Osteoblast (primary cell): ENCODE data around the gene PNPLA2. TPM values are rescaled to one million over a fixed set of nuclear protein-coding genes. Genes with fewer than 3 reads are reported as not detected.
A peak's percentile ranks its signal among the peaks of the same experiment; 100 is the strongest.

Experiments
- DNase-seq: peaks from one replicate; pipeline ENCODE4 v3.0.0; 2011; ENCODE audit warnings: low spot score, mixed read lengths; ENCODE audit not compliant: insufficient read length; ENCODE audit errors: missing footprints
- H2AFZ ChIP-seq: 2 replicates; pipeline ENCODE4 v1.6.0; 2011; ENCODE audit warnings: mild to moderate bottlenecking, low read length
- H3K27ac ChIP-seq: 2 replicates; pipeline ENCODE4 v1.5.1; 2011; ENCODE audit warnings: mild to moderate bottlenecking, low read depth, low read length, moderate library complexity
- H3K27me3 ChIP-seq: 2 replicates; pipeline ENCODE4 v1.6.0; 2012; ENCODE audit warnings: mild to moderate bottlenecking, control low read depth, inconsistent platforms, low read length, moderate library complexity; ENCODE audit not compliant: insufficient read depth
- H3K36me3 ChIP-seq: 2 replicates; pipeline ENCODE4 v1.5.1; 2011; ENCODE audit warnings: mild to moderate bottlenecking, low read length, control low read depth, moderate library complexity; ENCODE audit not compliant: insufficient read depth
- H3K4me1 ChIP-seq: 2 replicates; pipeline ENCODE4 v1.5.1; 2011; ENCODE audit warnings: mild to moderate bottlenecking, low read length, control low read depth, moderate library complexity; ENCODE audit not compliant: insufficient read depth
- H3K4me2 ChIP-seq: 2 replicates; pipeline ENCODE4 v1.6.0; 2011; ENCODE audit warnings: mild to moderate bottlenecking, low read length; ENCODE audit not compliant: insufficient read depth
- H3K4me3 ChIP-seq: fragments of 200-600 bp; sonication (generic); 3 replicates; pipeline ENCODE4 v1.5.1; 2012; ENCODE audit warnings: mild to moderate bottlenecking, low read length, inconsistent platforms; ENCODE audit not compliant: insufficient read depth
- H3K79me2 ChIP-seq: 2 replicates; pipeline ENCODE4 v1.6.0; 2012; ENCODE audit warnings: mild to moderate bottlenecking, low read length, control low read depth, inconsistent platforms; ENCODE audit not compliant: insufficient read depth
- H3K9me3 ChIP-seq: 2 replicates; pipeline ENCODE4 v1.5.1; 2011; ENCODE audit warnings: low read depth, low read length, control low read depth
- H4K20me1 ChIP-seq: 2 replicates; pipeline ENCODE4 v1.6.0; 2012; ENCODE audit warnings: mild to moderate bottlenecking, low read length, control low read depth; ENCODE audit not compliant: insufficient read depth
- total RNA-seq: library from RNA; depleted of rRNA; stranded (reverse); fragments of >200 nt; gene quantifications from 2 replicates; pipeline ENCODE4 v1.2.3, GENCODE V29; 2012
- TF ChIP-seq, protein P1 (sequence below): IDR thresholded peaks from 2 replicates; pipeline ENCODE4 v1.5.1; 2011; ENCODE audit warnings: mild to moderate bottlenecking, low read depth, low read length, moderate library complexity; ENCODE audit errors: extremely low read depth

Gene PNPLA2
- total RNA-seq, 1 donor, result 32.6 TPM

DNA sequence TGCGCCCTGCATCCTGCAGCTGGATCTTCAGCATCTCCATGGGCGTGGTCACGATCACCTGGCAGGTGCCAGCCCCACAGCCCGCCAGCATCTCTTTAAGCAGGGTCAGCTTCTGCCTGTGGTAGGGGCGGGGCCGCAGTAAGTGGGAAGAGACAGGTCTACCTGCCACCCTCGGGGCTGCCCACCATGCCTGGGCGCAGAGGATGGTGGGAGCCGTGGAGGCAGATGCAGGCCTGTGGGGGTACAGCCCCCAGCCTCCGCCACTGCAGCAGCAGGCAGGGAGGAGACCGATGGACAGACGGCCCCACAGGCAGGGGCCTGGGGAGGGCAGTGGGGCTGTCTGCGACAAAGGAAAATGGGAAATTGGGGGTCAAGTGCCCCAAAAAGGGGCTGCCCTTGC is 25.8 kb upstream of the PNPLA2 start:
- H2AFZ ChIP-seq, result no peak overlapping the region
- H3K27ac ChIP-seq, result no peak overlapping the region
- H3K4me2 ChIP-seq, result no peak overlapping the region
- no peak for DNase-seq
- peaks cover 9% of the 10 kb centered on the region for H4K20me1 ChIP-seq
- H3K4me3 ChIP-seq, result no peak overlapping the region
- TF ChIP-seq, protein P1, sequence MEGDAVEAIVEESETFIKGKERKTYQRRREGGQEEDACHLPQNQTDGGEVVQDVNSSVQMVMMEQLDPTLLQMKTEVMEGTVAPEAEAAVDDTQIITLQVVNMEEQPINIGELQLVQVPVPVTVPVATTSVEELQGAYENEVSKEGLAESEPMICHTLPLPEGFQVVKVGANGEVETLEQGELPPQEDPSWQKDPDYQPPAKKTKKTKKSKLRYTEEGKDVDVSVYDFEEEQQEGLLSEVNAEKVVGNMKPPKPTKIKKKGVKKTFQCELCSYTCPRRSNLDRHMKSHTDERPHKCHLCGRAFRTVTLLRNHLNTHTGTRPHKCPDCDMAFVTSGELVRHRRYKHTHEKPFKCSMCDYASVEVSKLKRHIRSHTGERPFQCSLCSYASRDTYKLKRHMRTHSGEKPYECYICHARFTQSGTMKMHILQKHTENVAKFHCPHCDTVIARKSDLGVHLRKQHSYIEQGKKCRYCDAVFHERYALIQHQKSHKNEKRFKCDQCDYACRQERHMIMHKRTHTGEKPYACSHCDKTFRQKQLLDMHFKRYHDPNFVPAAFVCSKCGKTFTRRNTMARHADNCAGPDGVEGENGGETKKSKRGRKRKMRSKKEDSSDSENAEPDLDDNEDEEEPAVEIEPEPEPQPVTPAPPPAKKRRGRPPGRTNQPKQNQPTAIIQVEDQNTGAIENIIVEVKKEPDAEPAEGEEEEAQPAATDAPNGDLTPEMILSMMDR, result no peak
- H3K79me2 ChIP-seq, result peaks cover 4% of the 10 kb centered on the region
- H3K36me3 ChIP-seq, result no peaks in the 10 kb centered on the region
- H3K4me1 ChIP-seq, result peaks cover 17% of the 10 kb centered on the region
- no peaks in the 10 kb centered on the region for H3K9me3 ChIP-seq
- peaks cover 5% of the 10 kb centered on the region for H3K27me3 ChIP-seq

DNA sequence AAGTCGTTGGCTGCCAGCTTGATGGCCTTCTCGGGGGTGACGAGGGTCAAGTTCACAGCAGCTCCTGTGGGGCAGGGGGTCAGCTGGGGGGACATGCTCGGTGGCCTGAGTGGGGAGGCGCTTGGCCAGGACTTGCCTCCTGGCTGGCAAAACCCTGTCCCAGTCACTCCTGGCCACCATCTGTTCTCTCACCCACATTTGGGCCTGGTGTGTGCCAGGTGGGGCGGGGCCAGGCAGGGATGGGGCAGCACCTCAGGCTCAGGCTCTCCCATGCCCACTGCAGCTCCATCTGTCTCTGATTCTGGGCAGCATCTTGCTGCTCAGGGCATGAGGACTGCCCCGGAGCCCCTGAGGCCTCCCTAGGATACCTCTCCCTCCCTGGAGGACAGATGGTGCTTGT is 25.2 kb upstream of the PNPLA2 start:
- no peaks in the 10 kb centered on the region for H3K9me3 ChIP-seq
- peaks cover 17% of the 10 kb centered on the region for H3K4me1 ChIP-seq
- DNase-seq, result no peak
- H3K27ac ChIP-seq, result no peak overlapping the region
- peaks cover 9% of the 10 kb centered on the region for H4K20me1 ChIP-seq
- peaks cover 4% of the 10 kb centered on the region for H3K79me2 ChIP-seq
- no peak overlapping the region for H2AFZ ChIP-seq
- no peak overlapping the region for H3K4me3 ChIP-seq
- peaks cover 5% of the 10 kb centered on the region for H3K27me3 ChIP-seq
- TF ChIP-seq, protein P1, result no peak
- H3K36me3 ChIP-seq, result no peaks in the 10 kb centered on the region
- H3K4me2 ChIP-seq, result no peak overlapping the region

DNA sequence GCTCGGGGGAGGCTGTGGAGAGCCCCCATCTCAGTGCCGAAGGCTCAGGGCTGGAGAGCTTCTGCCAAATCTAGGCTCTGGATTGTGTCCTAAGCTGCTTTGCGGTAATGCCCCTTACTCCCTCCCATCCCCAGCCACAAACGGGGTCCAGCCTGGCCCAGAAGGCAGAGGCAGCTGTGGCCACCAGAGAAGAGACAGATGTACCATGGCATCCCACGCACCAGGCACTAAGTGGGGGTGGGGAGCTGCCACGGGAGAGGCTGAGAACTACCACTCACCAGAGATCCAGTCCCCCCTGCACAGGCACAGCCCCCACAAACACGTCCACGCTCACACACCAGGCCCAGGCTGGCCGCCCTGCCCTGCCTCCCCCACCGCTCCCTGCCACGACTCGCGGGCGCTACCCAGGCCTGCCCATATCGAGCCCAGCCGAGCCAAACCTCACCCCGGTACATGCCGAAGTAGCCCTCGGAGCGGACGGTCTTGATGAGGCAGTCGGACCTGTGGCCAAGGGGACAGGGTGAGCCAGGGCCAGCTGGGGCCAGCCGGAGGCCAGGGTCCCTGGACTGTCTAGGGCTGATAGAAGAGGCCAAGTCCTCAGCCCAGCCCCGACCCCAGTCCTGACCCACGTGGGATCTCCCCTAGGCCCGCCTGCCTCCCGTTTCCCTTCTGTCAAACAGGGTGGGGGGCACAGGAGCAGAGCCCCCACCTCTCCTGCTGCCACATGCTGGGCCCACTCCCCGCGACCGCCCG is 24.5 kb upstream of the PNPLA2 start:
- no peak overlapping the region for H3K4me2 ChIP-seq
- TF ChIP-seq, protein P1, result no peak

DNA sequence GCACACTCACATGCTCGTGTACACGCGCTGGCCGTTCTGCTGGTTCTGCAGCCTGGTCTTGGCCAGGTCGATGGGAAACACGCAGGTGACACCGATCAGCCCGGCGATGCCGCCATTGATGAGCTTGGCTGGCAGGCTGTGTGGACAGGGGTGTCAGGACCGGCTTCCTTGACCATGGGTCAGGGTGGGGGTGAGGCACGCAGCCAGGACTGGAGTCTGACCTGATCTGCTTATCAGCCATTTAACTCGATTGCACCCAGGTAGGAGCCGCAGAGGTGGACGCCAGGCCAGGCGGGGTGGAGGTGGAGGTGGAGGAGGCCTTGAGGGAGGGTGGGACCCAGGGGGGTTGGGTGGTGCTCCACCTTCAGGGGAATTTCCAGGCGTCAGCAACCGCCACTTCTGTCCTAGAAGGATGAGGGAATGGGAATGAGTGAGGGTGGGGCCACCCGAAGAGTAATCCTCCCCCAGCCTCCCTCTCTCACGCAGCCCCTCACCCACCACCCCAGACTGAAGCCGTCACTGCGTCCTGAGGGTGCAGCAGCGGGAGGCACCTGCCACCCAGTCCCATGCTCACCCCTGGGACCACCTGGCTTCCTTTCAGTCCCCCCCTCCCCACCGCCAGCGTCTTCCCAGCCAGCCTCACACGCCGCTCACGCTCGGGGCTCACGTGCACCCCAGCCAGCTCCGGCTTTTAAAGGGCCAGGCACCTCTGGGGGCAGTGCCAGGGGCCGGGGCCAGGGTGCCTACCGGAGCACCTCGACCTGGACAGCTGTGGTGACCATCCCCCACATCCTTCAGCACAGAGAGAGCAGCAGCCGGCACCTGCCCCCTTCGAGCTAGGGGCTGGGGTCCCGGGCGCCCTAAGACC is 23.7 kb upstream of the PNPLA2 start:
- no peak overlapping the region for H2AFZ ChIP-seq
- H4K20me1 ChIP-seq, result peaks cover 6% of the 10 kb centered on the region
- peaks cover 7% of the 10 kb centered on the region for H3K36me3 ChIP-seq
- peaks cover 4% of the 10 kb centered on the region for H3K79me2 ChIP-seq
- DNase-seq, result no peak
- H3K27me3 ChIP-seq, result no peaks in the 10 kb centered on the region
- no peaks in the 10 kb centered on the region for H3K9me3 ChIP-seq
- peak overlapping the region; percentile 86 for H3K4me2 ChIP-seq
- H3K27ac ChIP-seq, result no peak overlapping the region
- peaks cover 17% of the 10 kb centered on the region for H3K4me1 ChIP-seq
- TF ChIP-seq, protein P1, result no peak
- peak overlapping the region; percentile 87 for H3K4me3 ChIP-seq

More for the DNA sequence above, 24.5 kb upstream of the PNPLA2 start:
- peaks cover 6% of the 10 kb centered on the region for H4K20me1 ChIP-seq
- H3K9me3 ChIP-seq, result no peaks in the 10 kb centered on the region
- H3K4me1 ChIP-seq, result peaks cover 17% of the 10 kb centered on the region
- no peak overlapping the region for H3K4me3 ChIP-seq
- no peak for DNase-seq
- no peak overlapping the region for H2AFZ ChIP-seq
- peaks cover 4% of the 10 kb centered on the region for H3K79me2 ChIP-seq
- H3K27me3 ChIP-seq, result no peaks in the 10 kb centered on the region
- no peak overlapping the region for H3K27ac ChIP-seq
- no peaks in the 10 kb centered on the region for H3K36me3 ChIP-seq
